Adrenal gland (tissue), 5 donors: Measurements from ENCODE around the gene HOXC9.

Experiments
- POLR2A ChIP-seq, 2 donors: fragments of 450-650 bp; IDR thresholded peaks; one replicate each; pipeline ENCODE4 v1.6.1; 2017; ENCODE audit warnings: antibody characterized with exemption in 2 of 2, mild to moderate bottlenecking in 2 of 2, moderate library complexity in 1 of 2
- TF ChIP-seq, protein P1 (sequence below), 6 experiments: fragments of 450-650 bp in 4 of 6; fragments of 200-600 bp in 2 of 6; sonication (generic) in 1 of 6; IDR thresholded peaks; 1 replicate in 5 of 6; 2 replicates in 1 of 6; pipeline versions ENCODE4 v1.5.1 to v1.8.0; 2016 to 2021; ENCODE audit warnings: antibody characterized with exemption in 6 of 6, mild to moderate bottlenecking in 2 of 6, moderate library complexity in 1 of 6
- donor health status: DM: no; HTN: no; CAD: no.

DNA sequence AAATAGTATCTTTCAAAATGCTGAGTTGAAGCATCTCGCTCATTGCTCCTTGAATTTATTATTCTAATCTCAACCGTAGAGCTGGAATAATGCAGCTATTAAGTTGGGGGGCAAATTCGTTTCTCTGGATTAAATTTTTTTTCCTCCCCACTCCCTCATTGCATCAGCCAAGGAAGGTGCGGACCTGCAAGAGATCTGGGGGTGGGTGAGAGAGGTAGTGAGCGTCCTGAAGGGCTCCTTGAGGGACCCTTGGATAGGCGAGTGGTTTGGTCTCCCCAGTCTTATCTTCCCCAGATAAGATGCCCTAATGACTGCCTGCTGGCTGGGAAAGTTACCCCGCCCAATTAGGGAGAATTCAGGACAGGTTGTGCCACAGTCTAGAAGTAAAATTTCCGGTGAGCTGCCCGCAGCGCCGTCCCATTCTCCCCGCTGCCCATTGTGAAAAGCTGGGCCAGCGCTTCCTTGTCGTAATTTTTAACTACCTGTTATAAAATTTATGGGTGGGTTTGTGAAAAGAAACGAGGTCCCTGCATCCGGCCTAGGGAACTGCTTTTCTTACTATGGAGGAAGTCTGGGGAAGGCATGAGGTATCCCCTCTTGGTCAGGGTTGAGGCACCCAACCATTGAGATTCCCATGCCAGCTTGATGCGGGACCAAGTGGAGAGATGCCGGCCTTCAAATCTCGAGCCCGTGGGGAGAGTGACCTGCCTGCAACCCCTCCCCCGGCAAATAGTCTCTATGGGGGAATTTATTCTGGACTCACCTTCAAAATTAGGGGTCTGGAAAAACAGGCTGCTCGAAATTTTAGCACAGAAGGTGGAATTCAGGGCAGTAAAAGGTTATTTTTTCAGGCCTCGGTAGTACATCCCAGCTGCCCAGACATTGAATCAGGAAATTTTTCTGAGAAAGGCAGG is 15.3 kb downstream of the HOXC9 start:
- TF ChIP-seq, protein P1, sequence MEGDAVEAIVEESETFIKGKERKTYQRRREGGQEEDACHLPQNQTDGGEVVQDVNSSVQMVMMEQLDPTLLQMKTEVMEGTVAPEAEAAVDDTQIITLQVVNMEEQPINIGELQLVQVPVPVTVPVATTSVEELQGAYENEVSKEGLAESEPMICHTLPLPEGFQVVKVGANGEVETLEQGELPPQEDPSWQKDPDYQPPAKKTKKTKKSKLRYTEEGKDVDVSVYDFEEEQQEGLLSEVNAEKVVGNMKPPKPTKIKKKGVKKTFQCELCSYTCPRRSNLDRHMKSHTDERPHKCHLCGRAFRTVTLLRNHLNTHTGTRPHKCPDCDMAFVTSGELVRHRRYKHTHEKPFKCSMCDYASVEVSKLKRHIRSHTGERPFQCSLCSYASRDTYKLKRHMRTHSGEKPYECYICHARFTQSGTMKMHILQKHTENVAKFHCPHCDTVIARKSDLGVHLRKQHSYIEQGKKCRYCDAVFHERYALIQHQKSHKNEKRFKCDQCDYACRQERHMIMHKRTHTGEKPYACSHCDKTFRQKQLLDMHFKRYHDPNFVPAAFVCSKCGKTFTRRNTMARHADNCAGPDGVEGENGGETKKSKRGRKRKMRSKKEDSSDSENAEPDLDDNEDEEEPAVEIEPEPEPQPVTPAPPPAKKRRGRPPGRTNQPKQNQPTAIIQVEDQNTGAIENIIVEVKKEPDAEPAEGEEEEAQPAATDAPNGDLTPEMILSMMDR (IDR thresholded peaks at IDR 0.05): no peak
- no peak for TF ChIP-seq POLR2A (IDR thresholded peaks at IDR 0.05)
